Measurements from ENCODE around the gene TTC9C. TPM values are rescaled to one million over a fixed set of nuclear protein-coding genes. Genes with fewer than 3 reads are reported as not detected.

Gene TTC9C
- total and polyA plus RNA-seq, 2 of the 13 experiments (the other 11 are each of a cell fraction or from before 2014, with no cell fraction given) = 28.0 to 36.4 TPM

GRCh38 chr11:62786318-62787004, 58.2 kb downstream of the TTC9C start (continued):
- no peak for TF ChIP-seq ZNF275 (CRISPR knock-in tag; IDR thresholded peaks at IDR 0.05; ENCODE audit: borderline replicate concordance)
- TF ChIP-seq LRRFIP1 (CRISPR knock-in tag; conservative IDR thresholded peaks at IDR 0.05) = no peak
- no peak; the same call in 1 of the 2 replicates for TF ChIP-seq NFE2L2 (IDR thresholded peaks at IDR 0.05; ENCODE audit: low read length)
- TF ChIP-seq ZNF530 (CRISPR knock-in tag; IDR thresholded peaks at IDR 0.05; ENCODE audit: low read depth) = no peak
- peak; percentile 68; the same call in 1 of the 2 replicates for TF ChIP-seq ZNF331 (CRISPR knock-in tag; IDR thresholded peaks at IDR 0.05)
- TF ChIP-seq KLF13 (CRISPR knock-in tag; IDR thresholded peaks at IDR 0.05) = no peak
- TF ChIP-seq ZNF619 (CRISPR knock-in tag; IDR thresholded peaks at IDR 0.05) = no peak
- no peak for TF ChIP-seq POGZ (CRISPR knock-in tag; IDR thresholded peaks at IDR 0.05)
- no peak for TF ChIP-seq SRY (CRISPR knock-in tag; IDR thresholded peaks at IDR 0.05)
- TF ChIP-seq HNF1B (CRISPR knock-in tag; IDR thresholded peaks at IDR 0.05) = 0 out of 2 replicates have a peak, but pooled peaks have one; percentile 21
- peak; percentile 24 for TF ChIP-seq RBM39 (IDR thresholded peaks at IDR 0.05; ENCODE audit: low read depth, low read length, poor library complexity, severe bottlenecking)
- TF ChIP-seq AHDC1 (CRISPR knock-in tag; IDR thresholded peaks at IDR 0.05; ENCODE audit: borderline replicate concordance) = no peak
- TF ChIP-seq DDIT3 (CRISPR knock-in tag; IDR thresholded peaks at IDR 0.05) = no peak
- peak; percentile 64; the same call in 1 of the 2 replicates for TF ChIP-seq ZNF770 (CRISPR knock-in tag; IDR thresholded peaks at IDR 0.05)
- TF ChIP-seq ZNF777 (CRISPR knock-in tag; IDR thresholded peaks at IDR 0.05) = peak; percentile 67; the same call in 1 of the 2 replicates
